ENCODE results near the gene DNAJC10. TPM values are rescaled to one million over a fixed set of nuclear protein-coding genes. Genes with fewer than 3 reads are reported as not detected.

Gene DNAJC10
- total and polyA plus RNA-seq, 9 of the 15 experiments (the other 6 are each of a cell fraction or from before 2014, with no cell fraction given): 9.8 to 77.7 (median 57.3) TPM

DNA sequence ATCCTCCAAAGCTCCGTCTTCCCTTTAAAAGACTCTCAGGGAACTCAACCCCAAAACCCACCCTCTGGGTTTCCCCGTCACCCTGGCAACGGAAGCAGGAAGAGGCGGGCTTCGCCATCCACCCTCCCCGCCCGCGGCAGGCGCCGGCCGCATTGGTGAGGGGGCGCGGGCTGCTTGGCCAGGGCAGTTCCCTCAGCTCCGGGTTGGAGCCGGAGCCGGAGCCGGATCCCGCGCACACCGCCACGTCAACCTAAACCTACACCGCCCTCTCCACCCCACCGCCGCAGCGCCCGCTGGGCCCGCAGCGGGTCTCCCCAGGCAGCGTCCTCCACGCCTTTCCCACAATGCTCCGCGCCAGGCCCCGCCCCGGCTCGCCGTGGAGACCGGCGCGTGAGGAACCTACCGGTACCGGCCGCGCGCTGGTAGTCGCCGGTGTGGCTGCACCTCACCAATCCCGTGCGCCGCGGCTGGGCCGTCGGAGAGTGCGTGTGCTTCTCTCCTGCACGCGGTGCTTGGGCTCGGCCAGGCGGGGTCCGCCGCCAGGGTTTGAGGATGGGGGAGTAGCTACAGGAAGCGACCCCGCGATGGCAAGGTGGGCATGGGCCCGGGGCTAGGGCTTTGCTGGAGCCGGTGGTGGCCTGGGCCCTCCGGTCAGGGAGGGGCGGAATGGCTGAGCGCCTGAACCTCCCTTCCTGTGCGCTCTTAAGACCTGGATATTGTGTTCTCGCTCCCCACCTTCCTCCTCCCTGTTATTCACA lies at the start of gene DNAJC10 (continued):
- TF ChIP-seq, protein P1, sequence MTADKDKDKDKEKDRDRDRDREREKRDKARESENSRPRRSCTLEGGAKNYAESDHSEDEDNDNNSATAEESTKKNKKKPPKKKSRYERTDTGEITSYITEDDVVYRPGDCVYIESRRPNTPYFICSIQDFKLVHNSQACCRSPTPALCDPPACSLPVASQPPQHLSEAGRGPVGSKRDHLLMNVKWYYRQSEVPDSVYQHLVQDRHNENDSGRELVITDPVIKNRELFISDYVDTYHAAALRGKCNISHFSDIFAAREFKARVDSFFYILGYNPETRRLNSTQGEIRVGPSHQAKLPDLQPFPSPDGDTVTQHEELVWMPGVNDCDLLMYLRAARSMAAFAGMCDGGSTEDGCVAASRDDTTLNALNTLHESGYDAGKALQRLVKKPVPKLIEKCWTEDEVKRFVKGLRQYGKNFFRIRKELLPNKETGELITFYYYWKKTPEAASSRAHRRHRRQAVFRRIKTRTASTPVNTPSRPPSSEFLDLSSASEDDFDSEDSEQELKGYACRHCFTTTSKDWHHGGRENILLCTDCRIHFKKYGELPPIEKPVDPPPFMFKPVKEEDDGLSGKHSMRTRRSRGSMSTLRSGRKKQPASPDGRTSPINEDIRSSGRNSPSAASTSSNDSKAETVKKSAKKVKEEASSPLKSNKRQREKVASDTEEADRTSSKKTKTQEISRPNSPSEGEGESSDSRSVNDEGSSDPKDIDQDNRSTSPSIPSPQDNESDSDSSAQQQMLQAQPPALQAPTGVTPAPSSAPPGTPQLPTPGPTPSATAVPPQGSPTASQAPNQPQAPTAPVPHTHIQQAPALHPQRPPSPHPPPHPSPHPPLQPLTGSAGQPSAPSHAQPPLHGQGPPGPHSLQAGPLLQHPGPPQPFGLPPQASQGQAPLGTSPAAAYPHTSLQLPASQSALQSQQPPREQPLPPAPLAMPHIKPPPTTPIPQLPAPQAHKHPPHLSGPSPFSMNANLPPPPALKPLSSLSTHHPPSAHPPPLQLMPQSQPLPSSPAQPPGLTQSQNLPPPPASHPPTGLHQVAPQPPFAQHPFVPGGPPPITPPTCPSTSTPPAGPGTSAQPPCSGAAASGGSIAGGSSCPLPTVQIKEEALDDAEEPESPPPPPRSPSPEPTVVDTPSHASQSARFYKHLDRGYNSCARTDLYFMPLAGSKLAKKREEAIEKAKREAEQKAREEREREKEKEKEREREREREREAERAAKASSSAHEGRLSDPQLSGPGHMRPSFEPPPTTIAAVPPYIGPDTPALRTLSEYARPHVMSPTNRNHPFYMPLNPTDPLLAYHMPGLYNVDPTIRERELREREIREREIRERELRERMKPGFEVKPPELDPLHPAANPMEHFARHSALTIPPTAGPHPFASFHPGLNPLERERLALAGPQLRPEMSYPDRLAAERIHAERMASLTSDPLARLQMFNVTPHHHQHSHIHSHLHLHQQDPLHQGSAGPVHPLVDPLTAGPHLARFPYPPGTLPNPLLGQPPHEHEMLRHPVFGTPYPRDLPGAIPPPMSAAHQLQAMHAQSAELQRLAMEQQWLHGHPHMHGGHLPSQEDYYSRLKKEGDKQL (CRISPR knock-in tag; IDR thresholded peaks at IDR 0.05; ENCODE audit: borderline replicate concordance): no peak
- TF ChIP-seq ZNF699 (CRISPR knock-in tag; IDR thresholded peaks at IDR 0.05; ENCODE audit: insufficient replicate concordance) (no peak), FIP1L1 (IDR thresholded peaks at IDR 0.05; ENCODE audit: low read depth, low read length, poor library complexity, severe bottlenecking) (peak; percentile 65), HMG20B (CRISPR knock-in tag; IDR thresholded peaks at IDR 0.05) (no peak), FOXM1 (IDR thresholded peaks at IDR 0.05; ENCODE audit: low read depth) (no peak), FOXM1 (CRISPR knock-in tag; IDR thresholded peaks at IDR 0.05; ENCODE audit: low read depth) (peak; percentile 87; the same call in 1 of the 2 replicates), SMAD4 (CRISPR knock-in tag; conservative IDR thresholded peaks at IDR 0.05) (peak; percentile 71), CXXC5 (CRISPR knock-in tag; IDR thresholded peaks at IDR 0.05) (peak; percentile 93), ZBED1 (IDR thresholded peaks at IDR 0.05) (no peak), ZNF75A (CRISPR knock-in tag; IDR thresholded peaks at IDR 0.05) (no peak), SIN3B (IDR thresholded peaks at IDR 0.05; ENCODE audit: low read depth) (peak; percentile 57)
- TF ChIP-seq, protein P2, sequence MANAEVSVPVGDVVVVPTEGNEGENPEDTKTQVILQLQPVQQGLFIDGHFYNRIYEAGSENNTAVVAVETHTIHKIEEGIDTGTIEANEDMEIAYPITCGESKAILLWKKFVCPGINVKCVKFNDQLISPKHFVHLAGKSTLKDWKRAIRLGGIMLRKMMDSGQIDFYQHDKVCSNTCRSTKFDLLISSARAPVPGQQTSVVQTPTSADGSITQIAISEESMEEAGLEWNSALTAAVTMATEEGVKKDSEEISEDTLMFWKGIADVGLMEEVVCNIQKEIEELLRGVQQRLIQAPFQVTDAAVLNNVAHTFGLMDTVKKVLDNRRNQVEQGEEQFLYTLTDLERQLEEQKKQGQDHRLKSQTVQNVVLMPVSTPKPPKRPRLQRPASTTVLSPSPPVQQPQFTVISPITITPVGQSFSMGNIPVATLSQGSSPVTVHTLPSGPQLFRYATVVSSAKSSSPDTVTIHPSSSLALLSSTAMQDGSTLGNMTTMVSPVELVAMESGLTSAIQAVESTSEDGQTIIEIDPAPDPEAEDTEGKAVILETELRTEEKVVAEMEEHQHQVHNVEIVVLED (CRISPR knock-in tag; IDR thresholded peaks at IDR 0.05): peak; percentile 71
- TF ChIP-seq, protein P3, sequence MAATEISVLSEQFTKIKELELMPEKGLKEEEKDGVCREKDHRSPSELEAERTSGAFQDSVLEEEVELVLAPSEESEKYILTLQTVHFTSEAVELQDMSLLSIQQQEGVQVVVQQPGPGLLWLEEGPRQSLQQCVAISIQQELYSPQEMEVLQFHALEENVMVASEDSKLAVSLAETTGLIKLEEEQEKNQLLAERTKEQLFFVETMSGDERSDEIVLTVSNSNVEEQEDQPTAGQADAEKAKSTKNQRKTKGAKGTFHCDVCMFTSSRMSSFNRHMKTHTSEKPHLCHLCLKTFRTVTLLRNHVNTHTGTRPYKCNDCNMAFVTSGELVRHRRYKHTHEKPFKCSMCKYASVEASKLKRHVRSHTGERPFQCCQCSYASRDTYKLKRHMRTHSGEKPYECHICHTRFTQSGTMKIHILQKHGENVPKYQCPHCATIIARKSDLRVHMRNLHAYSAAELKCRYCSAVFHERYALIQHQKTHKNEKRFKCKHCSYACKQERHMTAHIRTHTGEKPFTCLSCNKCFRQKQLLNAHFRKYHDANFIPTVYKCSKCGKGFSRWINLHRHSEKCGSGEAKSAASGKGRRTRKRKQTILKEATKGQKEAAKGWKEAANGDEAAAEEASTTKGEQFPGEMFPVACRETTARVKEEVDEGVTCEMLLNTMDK (IDR thresholded peaks at IDR 0.05; ENCODE audit: borderline replicate concordance, insufficient read depth, low read depth, low read length, poor library complexity, severe bottlenecking): peak; percentile 27
- TF ChIP-seq, protein P4, sequence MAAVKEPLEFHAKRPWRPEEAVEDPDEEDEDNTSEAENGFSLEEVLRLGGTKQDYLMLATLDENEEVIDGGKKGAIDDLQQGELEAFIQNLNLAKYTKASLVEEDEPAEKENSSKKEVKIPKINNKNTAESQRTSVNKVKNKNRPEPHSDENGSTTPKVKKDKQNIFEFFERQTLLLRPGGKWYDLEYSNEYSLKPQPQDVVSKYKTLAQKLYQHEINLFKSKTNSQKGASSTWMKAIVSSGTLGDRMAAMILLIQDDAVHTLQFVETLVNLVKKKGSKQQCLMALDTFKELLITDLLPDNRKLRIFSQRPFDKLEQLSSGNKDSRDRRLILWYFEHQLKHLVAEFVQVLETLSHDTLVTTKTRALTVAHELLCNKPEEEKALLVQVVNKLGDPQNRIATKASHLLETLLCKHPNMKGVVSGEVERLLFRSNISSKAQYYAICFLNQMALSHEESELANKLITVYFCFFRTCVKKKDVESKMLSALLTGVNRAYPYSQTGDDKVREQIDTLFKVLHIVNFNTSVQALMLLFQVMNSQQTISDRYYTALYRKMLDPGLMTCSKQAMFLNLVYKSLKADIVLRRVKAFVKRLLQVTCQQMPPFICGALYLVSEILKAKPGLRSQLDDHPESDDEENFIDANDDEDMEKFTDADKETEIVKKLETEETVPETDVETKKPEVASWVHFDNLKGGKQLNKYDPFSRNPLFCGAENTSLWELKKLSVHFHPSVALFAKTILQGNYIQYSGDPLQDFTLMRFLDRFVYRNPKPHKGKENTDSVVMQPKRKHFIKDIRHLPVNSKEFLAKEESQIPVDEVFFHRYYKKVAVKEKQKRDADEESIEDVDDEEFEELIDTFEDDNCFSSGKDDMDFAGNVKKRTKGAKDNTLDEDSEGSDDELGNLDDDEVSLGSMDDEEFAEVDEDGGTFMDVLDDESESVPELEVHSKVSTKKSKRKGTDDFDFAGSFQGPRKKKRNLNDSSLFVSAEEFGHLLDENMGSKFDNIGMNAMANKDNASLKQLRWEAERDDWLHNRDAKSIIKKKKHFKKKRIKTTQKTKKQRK (IDR thresholded peaks at IDR 0.05; ENCODE audit: borderline replicate concordance, low read depth, low read length): no peak
